GM19324 (cell line): ENCODE results near the gene FOLR2.
A peak's percentile ranks its signal among the peaks of the same experiment; 100 is the strongest.
"Not testable (repeated sequence)": the region's sequence is repeated elsewhere in the genome, so short reads cannot be mapped to it uniquely, and the experiment has no call there.

Experiments
- ATAC-seq: cut with Tn5 transposase; IDR thresholded peaks from one replicate; pipeline ENCODE4 v1.9.1; 2021; ENCODE audit warnings: mild to moderate bottlenecking, moderate library complexity; ENCODE audit not compliant: unreplicated experiment, low FRiP score

FOLR2 gene

DNA sequence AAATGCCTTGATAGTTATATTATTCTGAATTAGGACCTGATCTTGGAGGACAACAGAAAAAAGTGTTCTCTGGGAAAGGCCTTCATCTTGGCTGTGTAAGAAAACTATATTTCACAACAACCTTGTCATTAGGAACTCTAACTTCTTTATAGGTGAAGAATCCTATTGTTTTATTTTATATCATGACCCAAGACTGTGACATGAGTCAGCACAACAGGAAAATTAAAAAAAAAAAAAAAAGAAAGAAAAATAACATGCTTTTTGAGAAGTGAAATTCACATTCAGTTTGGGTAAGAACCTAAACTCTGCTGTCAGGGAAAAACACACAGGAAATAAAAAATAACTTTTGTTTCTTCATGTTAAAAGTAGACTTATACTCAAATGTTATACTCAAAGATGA, 11.7 kb upstream of the FOLR2 start:
- ATAC-seq: no peak

DNA sequence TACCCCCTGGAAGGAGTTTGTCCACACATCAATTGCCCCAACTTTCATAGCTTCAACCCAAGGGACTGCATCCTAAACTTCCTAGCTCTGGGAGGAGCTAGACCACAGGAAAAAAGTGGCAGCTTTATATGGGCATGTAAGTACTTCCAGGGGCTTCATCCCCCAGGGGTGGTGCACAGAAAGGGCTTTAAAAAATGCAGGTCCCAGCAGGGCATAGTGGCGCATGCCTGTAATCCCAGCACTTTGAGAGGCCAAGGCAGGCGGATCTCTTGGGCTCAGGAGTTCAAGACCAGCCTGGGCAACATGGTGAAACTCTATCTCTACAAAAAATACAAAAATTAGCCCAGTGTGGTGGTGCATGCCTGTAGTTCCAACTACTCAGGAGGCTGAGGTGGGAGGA, 9.8 kb upstream of the FOLR2 start:
- ATAC-seq: not testable (repeated sequence)

DNA sequence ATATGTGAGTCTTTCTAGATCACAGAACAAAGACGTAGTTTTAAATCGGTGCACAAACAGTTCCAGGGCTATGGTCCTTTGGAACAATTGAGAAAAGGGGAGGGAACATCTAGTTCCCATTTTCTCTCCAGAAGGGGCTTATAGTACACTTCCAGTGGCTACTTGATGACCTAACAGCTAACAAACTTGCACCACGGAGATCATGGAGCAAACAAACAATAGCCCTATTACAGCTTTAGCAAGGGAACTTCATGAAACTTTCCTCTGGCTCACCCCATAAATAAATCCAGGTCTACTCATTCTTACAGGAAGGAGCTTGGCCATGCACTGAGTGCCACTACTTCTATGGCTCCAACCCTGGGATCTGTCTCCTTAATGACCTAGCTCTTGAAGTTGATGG, 8.3 kb upstream of the FOLR2 start:
- ATAC-seq: no peak

DNA sequence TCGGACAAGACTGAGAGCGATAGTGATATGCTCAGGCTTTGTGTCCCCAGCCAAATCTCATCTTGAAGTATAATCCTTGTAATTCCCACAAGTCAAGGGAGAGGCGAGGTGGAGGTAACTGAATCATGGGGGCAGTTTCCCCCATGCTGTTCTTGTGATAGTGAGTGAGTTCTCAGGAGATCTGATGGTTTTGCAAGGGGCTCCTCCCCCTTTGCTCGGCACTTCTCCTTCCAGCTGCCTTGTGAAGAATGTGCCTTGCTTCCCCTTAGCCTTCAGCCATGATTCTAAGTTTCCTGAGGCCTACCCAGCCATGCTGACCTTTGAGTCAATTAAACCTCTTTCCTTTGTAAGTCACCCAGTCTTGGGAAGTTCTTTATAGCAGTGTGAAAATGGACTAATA, 7.5 kb upstream of the FOLR2 start:
- no peak for ATAC-seq

DNA sequence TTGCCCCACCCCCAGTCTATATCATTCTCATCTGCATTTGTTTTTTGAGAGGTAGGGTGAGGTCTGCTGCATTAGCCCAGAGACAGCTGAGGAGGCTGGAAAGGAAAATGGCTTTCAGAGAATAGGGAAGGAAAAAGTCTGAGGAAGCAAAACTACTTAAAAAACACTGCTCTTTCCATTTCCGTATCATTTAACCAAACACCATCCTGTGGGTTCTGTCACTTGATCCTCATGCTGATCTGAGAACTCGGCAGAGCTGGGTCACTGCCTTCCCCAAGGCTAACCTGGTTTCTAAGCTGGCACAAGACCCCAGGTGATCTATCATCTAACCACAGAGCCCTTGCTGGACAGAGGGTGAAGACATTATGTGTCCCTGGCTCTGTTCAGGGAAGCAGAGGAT, 1.2 kb downstream of the FOLR2 start:
- ATAC-seq: no peak

DNA sequence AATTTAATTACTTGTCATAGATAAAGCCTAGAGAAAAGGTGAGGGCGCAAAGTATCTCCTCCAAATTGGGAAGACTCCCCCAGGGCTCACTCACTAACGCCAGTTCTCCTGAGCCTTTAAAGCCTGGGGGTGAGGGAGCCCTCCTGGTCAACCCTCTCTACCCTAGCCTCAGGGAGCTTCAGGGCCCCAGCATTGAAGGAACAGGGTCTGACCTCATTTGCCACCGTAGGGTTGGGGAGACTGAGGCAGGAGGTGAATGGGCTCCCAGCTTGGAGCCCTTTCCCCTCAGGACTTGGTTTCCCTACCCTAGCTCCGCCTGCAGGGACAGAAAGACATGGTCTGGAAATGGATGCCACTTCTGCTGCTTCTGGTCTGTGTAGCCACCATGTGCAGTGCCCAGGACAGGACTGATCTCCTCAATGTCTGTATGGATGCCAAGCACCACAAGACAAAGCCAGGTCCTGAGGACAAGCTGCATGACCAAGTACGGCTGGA, 1.7 kb downstream of the FOLR2 start:
- no peak for ATAC-seq

DNA sequence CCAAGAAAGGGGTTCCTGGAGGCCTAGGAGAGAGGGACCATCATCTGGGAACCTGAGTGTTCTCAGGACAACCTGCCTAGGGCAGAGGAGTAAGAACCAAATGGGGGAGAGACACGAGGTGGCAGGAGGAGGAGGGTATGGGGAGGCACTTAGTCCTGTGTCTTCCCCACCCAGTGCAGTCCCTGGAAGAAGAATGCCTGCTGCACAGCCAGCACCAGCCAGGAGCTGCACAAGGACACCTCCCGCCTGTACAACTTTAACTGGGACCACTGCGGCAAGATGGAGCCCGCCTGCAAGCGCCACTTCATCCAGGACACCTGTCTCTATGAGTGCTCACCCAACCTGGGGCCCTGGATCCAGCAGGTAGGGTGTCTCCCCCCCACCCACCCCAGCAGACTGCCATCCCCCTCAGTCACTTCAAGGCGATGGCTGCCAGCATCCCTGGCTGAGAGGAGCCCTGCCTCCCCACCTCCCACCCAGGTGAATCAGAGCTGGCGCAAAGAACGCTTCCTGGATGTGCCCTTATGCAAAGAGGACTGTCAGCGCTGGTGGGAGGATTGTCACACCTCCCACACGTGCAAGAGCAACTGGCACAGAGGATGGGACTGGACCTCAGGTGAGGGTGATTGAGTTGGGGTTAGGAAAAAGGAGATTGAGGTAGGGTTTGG, 4.2 kb downstream of the FOLR2 start:
- no peak for ATAC-seq

DNA sequence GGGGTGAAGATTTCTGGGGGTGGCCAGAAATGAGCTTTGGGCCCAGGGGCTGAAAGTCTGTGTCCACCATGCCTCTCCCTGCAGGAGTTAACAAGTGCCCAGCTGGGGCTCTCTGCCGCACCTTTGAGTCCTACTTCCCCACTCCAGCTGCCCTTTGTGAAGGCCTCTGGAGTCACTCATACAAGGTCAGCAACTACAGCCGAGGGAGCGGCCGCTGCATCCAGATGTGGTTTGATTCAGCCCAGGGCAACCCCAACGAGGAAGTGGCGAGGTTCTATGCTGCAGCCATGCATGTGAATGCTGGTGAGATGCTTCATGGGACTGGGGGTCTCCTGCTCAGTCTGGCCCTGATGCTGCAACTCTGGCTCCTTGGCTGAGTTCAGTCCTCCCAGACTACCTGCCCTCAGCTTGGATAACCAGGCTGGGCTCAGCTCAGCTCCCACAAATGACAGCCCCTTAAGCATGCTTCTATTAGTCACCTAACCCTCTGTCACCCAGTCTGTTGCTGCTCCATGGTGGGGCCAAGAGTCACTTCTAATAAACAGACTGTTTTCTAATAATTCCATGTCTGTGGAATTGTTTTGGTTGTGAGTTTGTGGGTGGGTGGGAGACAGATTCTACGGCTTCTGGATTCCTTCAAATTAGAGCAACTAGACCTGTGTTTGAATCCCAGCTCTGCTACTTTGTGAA, 4.9 kb downstream of the FOLR2 start:
- no peak for ATAC-seq

DNA sequence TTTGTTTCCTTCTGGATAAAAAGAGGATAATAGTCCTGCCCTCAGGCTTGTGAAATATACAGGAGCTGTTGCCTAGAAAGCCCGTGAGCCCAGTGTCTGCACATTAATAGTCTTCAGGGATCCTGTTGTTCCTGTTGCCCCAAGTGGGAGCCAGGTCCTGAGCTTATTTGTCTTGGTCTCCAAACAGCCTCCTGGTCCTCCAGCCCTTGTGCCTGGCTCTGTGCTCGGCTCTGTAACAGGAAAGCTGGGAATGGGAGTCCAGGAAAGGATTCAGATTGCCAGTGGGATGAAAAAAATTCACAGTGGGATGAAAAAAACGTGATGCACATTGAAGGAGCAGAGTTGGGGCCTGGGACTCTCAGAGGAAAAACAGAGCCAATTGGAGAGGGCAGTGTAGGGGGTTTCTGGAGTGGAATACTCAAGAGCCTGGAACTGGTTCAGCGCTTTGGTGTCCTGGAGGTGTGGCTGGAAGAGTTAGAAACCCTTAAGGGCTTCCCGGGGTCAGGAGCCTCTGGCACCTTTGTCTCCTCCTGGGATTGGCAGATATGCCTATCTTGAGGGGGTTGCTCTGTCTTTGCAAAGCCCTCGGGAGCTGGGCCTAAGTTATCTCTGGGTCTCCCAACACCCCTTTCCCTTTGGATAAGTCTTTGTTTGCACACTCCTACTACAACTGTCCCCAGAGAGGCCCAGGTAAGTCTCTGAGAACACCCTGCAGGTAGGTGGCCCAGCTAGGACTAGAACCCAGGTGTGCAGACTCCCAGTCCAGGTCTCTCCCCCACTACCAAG, 5.7 kb downstream of the FOLR2 start:
- no peak for ATAC-seq

DNA sequence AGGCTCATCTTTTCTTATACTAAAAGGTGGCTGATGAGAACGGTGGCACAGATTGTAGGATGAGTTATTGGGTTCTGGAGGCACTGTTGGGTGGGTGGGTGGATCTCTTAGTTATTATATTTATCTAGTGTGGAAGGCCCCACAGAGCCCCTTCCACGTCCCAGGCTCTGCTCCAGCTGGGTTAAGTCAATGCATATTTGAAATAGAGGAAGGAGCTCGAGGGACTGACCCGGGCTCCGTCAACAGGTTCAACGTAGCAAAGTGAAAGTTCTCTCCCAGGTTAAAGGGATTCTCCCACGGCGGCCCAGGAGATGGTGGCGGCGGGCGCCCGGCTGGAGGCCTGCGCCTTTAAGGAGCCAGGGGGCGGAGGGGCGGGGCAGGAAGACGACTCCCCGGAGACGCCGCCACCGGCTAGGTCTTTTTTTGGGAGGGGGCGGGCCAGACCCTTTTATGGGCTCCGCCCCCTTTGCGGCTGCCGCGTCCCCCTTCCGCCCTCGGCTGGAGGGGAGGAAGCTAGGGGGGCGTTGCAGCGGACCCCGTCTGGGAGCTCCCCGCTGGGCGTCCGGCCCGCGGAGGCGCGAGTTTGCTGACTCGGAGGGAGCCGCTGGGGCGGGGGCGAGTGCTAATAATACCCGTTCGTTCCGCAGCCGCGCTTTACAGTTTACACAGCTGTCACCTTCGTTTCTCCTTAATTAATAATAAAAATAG, 6.5 kb downstream of the FOLR2 start:
- peak; percentile 78 for ATAC-seq

DNA sequence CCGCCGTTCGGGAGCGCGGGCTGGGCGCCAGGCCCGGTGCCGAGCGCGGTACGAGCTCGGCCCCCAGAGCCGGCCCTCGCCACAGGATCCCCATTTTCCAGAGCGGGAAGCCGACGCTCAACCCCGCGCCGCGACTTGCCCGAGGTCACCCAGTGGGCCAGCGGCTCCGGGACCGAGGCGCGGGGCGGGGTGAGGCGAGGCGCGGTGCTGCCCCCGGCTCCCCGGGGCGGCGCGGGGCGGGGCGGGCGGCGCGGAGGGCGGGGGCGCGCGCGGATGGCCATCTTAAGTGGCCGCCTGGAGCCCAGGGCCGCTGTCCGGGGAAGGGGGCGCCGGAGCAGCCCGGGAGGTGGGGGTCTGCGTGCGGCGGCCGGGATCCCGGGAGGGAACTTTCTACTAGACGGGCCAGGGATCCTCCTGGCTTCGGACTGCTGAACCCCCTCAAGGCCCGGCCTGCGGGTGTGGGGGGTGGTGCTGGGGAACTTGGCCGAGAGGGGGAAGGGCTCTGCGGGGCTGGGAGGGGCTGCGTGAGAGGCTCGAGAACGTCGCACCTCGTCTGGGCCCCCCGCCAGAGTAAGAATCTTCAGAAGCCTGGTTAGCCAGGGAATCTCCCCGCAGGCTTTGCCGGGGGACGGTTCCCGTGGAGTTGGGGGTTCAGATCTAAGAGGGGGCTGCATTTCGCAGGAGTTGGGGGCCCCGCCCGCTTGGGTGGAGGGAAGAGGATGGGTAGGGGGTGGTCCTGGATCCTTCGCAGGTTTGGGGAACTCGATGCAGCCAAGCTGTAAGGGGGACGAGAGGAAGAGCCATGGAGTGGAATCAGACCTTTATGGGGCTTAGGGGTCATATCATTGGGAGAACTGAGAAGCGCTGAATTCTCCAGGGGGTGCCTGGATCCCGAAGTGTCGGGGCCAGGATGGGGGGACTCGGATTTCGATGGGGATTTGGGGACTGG, 7.3 kb downstream of the FOLR2 start:
- ATAC-seq: peak; percentile 51

DNA sequence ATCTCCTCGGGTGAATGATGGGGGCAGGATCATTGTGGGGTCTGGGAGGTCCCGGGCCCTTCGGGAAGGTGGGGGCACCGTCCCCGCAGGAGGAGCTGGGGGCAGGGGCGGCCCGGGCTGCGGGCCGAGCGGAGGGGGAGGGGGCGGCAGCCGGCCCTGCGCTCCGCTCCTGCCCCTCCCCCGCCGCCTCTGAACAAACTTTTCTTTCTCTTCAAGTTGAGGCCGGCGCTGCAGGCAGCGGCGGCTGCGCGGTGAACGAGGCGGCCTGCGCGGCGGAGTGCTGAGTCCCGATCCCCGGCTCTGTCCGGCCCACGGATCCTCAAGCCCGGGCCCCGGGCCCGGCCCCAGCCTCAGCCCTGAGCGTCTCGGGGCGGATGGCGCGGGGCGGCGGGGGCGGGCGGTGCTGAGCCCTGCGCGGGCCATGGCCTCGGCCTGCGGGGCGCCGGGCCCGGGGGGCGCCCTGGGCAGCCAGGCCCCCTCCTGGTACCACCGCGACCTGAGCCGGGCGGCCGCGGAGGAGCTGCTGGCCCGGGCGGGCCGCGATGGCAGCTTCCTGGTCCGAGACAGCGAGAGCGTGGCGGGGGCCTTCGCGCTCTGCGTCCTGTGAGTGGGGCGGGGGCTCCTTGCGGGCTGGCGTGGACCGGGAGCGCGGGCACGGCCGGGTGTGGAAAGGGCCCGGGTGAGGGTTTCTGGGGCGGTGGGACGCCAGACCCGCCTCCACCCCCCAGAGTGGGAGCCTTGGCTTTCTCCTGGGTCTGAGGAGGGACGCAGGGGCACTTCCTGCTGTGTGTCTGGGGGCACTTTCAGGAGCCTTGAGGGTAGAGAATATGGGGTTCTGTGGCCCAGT, 8.2 kb downstream of the FOLR2 start, which contains the start of gene INPPL1:
TSS of gene INPPL1 (plus strand) at position 204 of the 847 bp plus-strand sequence. CDS start at position 422, 218 bp downstream.
- ATAC-seq: no peak

DNA sequence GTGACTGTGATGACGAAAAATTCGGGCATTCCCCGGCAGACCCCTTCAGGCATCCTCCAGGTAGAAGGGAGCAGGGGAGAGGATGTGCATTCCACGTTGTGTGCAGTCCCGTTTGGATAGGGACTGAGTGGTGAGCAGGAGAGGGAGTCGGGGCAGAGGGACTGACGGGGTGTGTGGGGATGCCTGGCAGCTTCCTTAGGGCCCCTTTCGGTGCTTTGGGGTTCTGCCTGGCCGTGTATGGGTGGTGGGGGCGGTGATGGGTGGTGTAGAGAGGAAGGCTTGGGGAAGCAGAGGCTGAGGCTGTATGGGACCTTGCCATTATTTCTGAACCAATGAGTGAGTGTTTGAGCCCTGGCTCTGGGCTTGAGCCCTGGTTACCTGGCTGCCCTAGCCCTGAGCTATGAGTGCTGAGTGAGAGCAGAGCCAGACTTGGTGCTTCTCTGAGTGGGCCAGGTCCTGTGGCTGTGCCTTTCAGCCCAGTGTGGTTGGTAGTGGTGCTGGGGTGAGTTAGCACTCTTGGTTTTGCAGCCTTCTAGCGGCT, 8.9 kb downstream of the FOLR2 start:
- no peak for ATAC-seq

DNA sequence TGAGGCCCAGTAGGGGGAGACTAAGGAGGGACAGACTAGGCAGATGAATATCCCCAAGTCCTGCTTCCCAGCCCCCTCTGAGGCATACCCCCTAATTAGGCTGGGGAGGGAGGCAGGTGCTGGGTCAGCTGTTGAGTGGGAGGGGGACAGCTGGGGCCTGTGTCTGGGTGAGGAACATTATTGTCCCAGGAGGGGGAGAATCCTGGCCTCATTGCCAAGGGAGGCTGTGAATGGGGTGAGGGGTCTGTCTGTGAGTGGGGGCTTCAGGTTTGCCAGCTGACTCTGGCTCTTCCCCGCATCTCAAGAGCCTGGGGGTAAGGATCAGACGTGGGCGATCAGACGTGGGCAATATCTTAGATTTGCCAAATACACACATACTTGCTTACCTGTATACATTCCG, 10.1 kb downstream of the FOLR2 start:
- no peak for ATAC-seq

DNA sequence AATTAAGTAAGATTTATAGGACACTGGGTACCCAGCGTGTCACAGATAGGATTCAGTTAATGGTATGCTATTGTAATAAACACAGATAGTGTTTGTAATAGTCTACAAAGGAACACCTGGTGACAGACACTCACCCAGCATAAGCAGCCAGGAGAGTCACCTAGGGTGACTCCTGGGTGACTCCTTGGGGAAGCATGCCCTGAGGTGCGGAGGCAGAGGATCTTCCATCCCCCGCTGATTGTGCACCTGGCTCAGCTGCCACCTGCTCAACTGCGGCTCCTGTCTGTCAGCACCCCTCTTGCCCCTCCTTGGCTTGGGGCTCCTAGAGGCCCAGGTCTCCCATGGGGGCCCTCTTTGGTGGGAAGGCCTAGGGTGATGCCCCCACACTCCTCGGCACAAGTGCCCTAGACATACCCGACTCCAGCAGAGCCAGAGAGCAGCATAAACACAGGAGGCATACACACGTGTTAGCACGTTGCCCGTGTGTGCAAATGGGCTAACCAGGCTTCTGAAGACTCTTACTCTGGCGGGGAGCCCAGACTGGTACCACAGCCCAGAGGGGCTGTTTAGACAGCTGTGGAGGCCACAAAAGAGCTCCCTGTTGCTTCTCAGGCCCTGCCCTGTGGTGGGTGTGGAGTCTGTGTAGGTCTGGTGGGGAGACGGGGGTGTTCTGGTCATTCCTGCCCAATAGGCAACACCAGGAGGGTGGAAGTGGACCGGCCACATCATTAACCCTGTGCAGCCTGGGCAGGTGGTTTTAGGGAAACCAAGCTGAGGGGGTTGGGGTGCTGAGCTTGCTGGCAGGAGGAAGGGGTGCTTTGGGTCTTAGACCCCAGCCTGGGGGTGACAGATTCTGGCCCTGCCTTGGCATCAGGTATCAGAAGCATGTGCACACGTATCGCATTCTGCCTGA, 11.0 kb downstream of the FOLR2 start:
- no peak for ATAC-seq

DNA sequence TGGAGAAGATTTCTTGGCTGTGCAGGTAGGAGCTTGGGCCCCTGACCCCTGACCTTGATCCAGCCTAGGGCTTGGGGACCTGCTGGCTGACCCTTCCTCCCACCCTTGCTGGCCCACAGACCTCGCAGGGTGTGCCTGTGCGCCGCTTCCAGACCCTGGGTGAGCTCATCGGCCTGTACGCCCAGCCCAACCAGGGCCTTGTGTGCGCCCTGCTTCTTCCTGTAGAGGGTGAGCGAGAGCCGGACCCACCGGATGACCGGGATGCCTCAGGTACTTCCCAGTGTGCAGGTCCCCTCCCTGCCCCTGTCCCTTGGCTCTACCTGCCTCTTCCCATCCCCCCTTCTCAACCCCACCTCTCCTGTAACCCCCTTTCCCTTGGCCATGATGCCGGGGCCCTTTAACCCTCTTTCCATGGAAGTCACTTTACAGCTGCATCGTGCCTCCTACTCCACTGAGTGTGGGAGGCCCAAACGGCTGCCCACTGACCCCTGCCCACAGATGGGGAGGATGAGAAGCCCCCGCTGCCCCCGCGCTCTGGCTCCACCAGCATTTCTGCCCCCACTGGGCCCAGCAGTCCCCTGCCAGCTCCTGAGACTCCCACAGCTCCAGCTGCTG, 11.7 kb downstream of the FOLR2 start:
- ATAC-seq: no peak

DNA sequence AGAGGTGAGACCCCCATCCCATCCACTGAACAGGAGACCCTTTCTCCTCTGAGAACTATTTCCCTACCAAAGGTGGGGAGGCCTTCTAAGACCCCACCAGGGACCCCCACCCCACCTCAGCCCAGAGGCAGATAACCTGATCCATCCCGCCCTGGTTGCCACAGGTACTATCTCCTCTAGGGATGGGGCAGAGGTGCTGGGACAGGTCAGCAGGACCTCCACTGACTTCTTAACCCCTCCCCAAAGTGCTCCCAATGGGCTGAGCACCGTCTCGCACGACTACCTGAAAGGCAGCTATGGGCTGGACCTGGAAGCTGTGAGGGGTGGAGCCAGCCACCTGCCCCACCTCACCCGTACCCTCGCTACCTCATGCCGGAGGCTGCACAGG, 12.2 kb downstream of the FOLR2 start:
- no peak for ATAC-seq
